AG04450 (cell line): ENCODE results near the gene FRS2. TPM values are rescaled to one million over a fixed set of nuclear protein-coding genes. Genes with fewer than 3 reads are reported as not detected.

ENCODE experiments used
- CTCF ChIA-PET: fragments of 300-600, 350-600 bp; formaldehyde crosslinking; extraction: SDS; loops from one replicate; lab custom pipeline; 2022; ENCODE audit warnings: antibody characterized with exemption, inconsistent platforms; lab: Charles Lee
- POLR2A ChIA-PET: fragments of 350-600 bp; formaldehyde crosslinking; extraction: SDS; loops from one replicate; lab custom pipeline; 2021; ENCODE audit warnings: antibody characterized with exemption, inconsistent platforms; lab: Yijun Ruan, JAX
- DNase-seq: peaks from one replicate; pipeline ENCODE4 v3.0.0-alpha.2; 2011; ENCODE audit warnings: low read depth, low spot score
- H3K27ac ChIP-seq: one replicate; pipeline ENCODE4 v1.5.1; 2012; ENCODE audit warnings: low read depth, low read length, control low read depth
- H3K27me3 ChIP-seq: one replicate; pipeline ENCODE4 v1.6.0; 2012; ENCODE audit warnings: low read length; ENCODE audit not compliant: control insufficient read depth, insufficient read depth
- H3K4me3 ChIP-seq: 2 replicates; pipeline ENCODE4 v1.5.1; 2011; ENCODE audit warnings: mild to moderate bottlenecking, low read depth, low read length, control low read depth
- H3K9me3 ChIP-seq: 2 replicates; pipeline ENCODE4 v1.5.1; 2012; ENCODE audit warnings: low read length; ENCODE audit not compliant: control insufficient read depth, insufficient read depth
- polyA plus RNA-seq: library from polyadenylated mRNA; depleted of rRNA; stranded (reverse); fragments of >200 nt; gene quantifications from 2 replicates; pipeline ENCODE4 v1.2.3, GENCODE V29; 2011
- TF ChIP-seq, protein P1 (sequence below): IDR thresholded peaks from 2 replicates; pipeline ENCODE4 v1.5.1; 2011; ENCODE audit warnings: low read depth, low read length, control low read depth, inconsistent platforms

The FRS2 gene
- polyA plus RNA-seq, 1 experiment, result 41.9 TPM

DNA sequence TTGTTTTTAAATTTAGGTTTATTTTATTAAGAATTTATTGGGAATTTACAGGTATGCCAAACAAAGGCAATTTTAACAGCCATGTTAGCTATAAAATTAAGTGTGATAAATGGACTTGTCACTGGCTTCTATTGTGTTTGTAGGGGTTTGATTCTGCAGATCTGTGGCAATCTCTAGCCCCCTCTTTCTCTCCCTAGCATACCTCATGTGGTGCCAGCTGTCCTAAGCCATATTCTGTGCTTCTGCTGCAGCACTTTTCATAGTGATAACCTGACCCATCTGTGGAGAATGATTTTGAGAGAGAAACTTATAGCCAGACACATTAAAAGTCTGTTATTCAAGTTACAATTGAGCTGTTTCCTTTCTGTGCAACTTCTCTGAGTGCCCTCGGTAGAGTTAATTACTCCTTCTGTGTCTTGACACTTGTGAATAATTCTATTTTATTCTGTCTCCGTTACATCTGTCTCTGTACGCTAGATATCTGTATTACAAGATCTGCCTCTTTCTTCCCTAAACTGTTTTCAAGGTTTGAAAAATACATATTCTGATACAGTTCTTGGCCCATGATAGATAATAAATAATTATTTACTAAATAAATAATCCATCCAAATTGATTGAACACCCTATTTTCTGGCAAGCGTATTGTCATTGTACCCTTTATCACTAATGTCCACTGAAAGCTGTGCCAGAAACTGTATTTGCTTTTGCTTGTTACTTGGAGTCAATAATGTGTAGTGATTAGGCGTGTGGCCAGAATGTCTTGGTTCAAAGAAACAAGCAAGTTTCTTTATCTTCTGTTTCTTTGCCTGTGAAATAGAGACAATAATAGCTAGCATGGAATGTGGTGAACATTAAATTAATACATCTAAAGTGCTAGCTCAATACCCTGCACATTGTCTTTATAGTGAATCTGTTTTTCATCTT is 40.0 kb downstream of the FRS2 start:
- no peaks in the 10 kb centered on the region for H3K9me3 ChIP-seq
- ChIA-PET POLR2A (no interaction called here), CTCF (interaction anchor here (1.0 kb wide), 1 partner anchor 59 kb away, joined by 3 read pairs; no protein-coding TSS in a partner anchor)
- no peak overlapping the region for H3K4me3 ChIP-seq
- no peak overlapping the region for H3K27ac ChIP-seq
- DNase-seq, result no peak
- TF ChIP-seq, protein P1, sequence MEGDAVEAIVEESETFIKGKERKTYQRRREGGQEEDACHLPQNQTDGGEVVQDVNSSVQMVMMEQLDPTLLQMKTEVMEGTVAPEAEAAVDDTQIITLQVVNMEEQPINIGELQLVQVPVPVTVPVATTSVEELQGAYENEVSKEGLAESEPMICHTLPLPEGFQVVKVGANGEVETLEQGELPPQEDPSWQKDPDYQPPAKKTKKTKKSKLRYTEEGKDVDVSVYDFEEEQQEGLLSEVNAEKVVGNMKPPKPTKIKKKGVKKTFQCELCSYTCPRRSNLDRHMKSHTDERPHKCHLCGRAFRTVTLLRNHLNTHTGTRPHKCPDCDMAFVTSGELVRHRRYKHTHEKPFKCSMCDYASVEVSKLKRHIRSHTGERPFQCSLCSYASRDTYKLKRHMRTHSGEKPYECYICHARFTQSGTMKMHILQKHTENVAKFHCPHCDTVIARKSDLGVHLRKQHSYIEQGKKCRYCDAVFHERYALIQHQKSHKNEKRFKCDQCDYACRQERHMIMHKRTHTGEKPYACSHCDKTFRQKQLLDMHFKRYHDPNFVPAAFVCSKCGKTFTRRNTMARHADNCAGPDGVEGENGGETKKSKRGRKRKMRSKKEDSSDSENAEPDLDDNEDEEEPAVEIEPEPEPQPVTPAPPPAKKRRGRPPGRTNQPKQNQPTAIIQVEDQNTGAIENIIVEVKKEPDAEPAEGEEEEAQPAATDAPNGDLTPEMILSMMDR, result no peak
- no peaks in the 10 kb centered on the region for H3K27me3 ChIP-seq

DNA sequence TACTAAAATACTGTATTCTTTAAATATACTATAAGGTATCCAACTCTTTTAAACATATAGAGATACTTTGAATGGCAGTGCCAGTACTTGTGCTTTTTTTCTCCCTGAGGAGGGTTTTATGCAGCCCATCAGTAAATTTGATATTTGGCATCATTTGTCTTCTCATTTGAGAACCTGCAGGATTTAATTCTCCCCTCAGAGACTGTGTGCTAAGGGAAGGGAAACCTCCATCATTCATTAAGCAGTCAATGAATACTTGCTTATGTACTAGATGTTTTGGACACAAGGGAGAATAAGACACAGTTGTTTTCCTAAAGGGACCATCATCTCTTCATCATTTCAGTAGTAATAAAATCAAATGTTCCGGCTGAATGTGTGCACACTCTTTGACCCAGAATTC is 40.8 kb downstream of the FRS2 start:
- no peak for DNase-seq
- Histone ChIP-seq H3K27me3 (no peaks in the 10 kb centered on the region), H3K27ac (no peak overlapping the region), H3K9me3 (no peaks in the 10 kb centered on the region), H3K4me3 (no peak overlapping the region)
- POLR2A ChIA-PET, result no interaction called here
- TF ChIP-seq, protein P1, result no peak
- CTCF ChIA-PET, result interaction anchor here (1.0 kb wide), 1 partner anchor 58 kb away, joined by 3 read pairs; no protein-coding TSS in a partner anchor

DNA sequence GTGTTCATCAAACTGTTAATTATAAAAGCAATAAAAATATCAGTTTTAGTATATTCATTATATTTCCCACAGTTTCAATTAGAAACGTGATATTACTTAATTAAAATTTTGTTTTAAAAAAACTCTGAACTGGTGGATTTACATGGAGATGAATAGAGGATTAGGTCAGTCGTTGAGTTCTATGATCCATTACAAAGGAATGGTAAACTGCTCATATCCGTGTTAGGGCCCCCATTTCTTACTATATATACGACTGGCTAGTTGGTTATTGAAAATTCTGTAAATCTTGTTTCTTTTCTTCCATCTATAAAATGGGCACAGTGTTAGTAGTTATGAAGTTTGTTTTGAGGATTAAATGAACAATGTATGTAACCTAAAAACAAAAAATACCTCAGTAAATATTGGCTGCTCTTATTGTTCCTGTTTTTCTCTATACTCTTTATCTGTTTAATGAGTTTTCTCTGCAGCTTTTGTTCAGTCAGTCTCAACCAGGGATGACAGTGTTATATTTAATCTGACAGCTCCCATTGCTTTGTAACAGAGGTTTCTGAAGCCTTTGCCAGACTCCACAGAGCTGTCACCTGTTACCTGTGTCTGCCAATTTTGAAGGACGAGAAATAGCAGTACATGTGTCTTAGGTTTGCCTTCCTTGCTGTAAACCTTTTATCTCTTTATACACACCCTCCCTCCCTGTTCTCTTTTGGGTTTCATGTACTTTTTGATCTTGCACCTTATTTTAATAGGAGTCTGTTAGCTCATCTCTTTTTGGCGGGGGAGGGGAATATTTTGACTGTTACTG is 41.5 kb downstream of the FRS2 start:
- Histone ChIP-seq H3K4me3 (no peak overlapping the region), H3K27ac (no peak overlapping the region), H3K9me3 (no peaks in the 10 kb centered on the region), H3K27me3 (no peaks in the 10 kb centered on the region)
- POLR2A ChIA-PET, result no interaction called here
- no peak for DNase-seq
- TF ChIP-seq, protein P1, result no peak
- CTCF ChIA-PET, result no interaction called here

DNA sequence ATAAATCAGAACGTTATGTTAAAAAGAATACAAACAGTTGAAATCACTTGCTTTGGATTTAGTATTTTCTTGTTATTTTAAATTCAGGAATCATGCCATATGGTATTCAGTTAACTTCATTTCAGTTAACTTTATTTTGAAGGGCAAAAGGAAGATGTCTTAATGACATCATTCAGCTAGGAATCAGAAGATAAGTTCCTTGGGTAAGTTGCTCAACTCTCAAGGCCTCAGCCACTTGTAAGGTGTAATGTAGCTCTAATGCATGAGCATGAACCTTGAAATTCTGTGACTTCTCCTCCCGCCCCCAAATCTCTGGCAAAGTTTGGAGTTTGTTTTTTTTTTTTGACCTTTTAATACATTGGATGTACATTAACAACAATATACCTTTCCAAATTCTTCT is 42.6 kb downstream of the FRS2 start:
- CTCF ChIA-PET, result interaction anchor here (0.8 kb wide), 1 partner anchor 58 kb away, joined by 3 read pairs; no protein-coding TSS in a partner anchor
- DNase-seq, result no peak
- H3K27ac ChIP-seq, result no peak overlapping the region
- H3K4me3 ChIP-seq, result no peak overlapping the region
- H3K9me3 ChIP-seq, result no peaks in the 10 kb centered on the region
- no peaks in the 10 kb centered on the region for H3K27me3 ChIP-seq
- TF ChIP-seq, protein P1, result no peak
- POLR2A ChIA-PET, result no interaction called here
